Activated T-cell treated with anti-CD3 and anti-CD28 coated beads, Interleukin-2, amount 50 U/mL, for 24 hours (primary cell): ENCODE measurements around the gene RCCD1.

Experiments
- DNase-seq: peaks from one replicate; pipeline ENCODE4 v3.0.0-alpha.2; 2020
- H3K27ac Mint-ChIP-seq: 2 replicates; pipeline ENCODE4 v1.8.0; 2020; ENCODE audit warnings: mild to moderate bottlenecking, mixed read lengths
- H3K27me3 Mint-ChIP-seq: 2 replicates; pipeline ENCODE4 v1.8.0; 2020; ENCODE audit warnings: mixed read lengths
- H3K36me3 Mint-ChIP-seq: 2 replicates; pipeline ENCODE4 v1.8.0; 2020; ENCODE audit warnings: low read depth, mixed read lengths
- H3K4me1 Mint-ChIP-seq: 2 replicates; pipeline ENCODE4 v1.8.0; 2020; ENCODE audit warnings: low read depth, mixed read lengths
- H3K4me3 Mint-ChIP-seq: 2 replicates; pipeline ENCODE4 v1.8.0; 2020; ENCODE audit warnings: mild to moderate bottlenecking, moderate library complexity, mixed read lengths
- H3K9me3 Mint-ChIP-seq: 2 replicates; pipeline ENCODE4 v1.8.0; 2020; ENCODE audit warnings: mixed read lengths

RCCD1 gene

DNA sequence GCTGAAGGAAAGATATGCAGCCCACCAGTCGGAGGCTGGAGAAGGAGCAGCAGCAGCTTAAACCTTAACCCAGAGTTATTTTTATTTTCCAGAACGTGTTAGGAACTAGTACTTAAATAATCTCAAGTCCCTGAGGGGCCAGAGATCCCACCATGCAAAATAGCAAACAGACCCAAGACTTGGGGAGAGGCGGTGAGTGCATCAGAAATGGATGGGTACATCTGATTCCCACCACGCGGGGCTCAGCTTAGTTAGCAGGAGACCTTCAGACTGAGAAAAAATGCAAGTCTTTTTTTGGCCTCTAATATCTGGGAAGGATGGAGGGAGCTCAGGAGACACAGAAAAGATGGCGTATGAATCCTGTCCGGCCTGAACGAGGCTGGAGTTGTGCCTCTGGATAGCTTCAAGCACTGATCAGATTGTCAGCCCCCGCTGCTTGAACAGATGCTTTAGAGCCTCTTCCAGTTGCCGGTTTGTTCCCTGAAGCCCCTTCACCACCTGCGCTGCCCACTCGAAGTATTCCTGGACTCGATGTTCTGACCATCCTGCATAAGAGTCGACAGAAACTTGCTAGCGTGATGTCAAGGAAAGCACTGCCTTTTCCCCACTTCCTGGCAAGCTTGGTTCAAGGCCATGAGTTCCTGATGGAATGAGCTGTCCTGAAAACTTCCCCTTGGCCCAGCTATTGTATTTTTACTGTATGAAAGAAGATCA lies 23.7 kb upstream of the RCCD1 start:
- peak overlapping the region; percentile 97 for H3K4me3 Mint-ChIP-seq
- no peak for DNase-seq
- no peaks in the 10 kb centered on the region for H3K9me3 Mint-ChIP-seq
- H3K27ac Mint-ChIP-seq, result peak overlapping the region; percentile 99
- H3K36me3 Mint-ChIP-seq, result peaks cover 30% of the 10 kb centered on the region
- H3K4me1 Mint-ChIP-seq, result peaks cover 54% of the 10 kb centered on the region
- no peaks in the 10 kb centered on the region for H3K27me3 Mint-ChIP-seq

DNA sequence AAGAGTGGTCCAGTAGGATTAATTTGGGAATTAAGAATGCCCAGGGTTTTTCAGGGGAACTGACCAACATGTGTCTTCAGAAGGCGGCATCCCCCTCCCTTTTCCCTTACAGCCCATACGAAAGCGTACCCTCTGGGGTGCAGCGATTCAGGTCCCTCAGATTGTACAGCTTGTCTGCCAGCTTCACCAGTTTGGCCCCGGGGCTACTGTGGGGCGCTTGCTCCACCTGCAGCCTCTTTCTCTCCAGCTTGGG lies 23.2 kb upstream of the RCCD1 start:
- Mint-ChIP-seq H3K27me3 (no peaks in the 10 kb centered on the region), H3K4me1 (peaks cover 59% of the 10 kb centered on the region), H3K36me3 (peaks cover 34% of the 10 kb centered on the region), H3K9me3 (no peaks in the 10 kb centered on the region), H3K27ac (peak overlapping the region; percentile 99), H3K4me3 (peak overlapping the region; percentile 97)
- DNase-seq, result no peak

DNA sequence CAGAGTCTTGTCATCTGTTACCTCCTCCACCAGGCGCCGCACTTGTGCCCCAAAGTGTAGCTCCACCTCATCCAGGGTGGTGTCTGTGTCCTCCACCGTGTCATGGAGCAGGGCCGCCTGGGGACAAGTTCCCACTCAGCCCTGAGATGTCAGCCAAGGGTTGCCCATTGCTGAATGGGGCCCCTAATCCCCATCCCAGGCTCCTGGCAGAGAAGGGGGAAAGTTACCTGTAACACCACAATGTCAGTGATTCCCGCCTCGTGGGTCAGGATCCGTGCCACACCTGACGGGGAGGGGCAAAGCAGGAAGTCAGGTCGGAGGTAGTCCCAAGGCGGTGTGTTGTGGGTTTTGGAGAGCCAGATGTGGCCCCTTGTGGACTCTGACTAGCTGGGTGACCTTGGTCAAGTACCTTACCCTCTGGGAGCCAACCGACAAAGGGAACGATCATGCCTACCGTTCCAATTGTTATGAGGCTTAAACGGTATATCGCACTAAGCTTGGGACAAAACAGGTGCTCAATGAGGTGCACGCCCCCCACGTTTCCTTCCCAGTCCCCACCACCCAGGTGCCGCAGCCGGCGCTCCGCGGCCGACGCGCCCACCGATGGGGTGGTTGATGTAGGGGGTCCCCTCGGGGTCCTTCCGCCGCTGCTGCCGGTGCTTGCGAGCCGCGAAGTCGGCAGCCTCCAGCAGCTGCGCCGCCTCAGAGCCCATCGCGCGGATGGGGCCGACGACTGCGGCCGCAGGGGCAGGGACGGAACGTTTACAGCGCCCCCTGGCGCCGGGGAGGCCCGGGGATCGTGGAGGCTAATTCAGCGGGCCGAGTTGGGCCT lies 22.6 kb upstream of the RCCD1 start, which contains the start of gene HDDC3:
HDDC3 (minus strand) TSS at position 722 of the 832 bp plus-strand sequence; CDS start at position 713, 9 bp downstream.
- Mint-ChIP-seq H3K36me3 (peaks cover 40% of the 10 kb centered on the region), H3K4me1 (peaks cover 65% of the 10 kb centered on the region), H3K27me3 (no peaks in the 10 kb centered on the region), H3K9me3 (no peaks in the 10 kb centered on the region), H3K27ac (peak within 1 kb of the TSS; percentile 99), H3K4me3 (peak within 1 kb of the TSS; percentile 97)
- DNase-seq, result peak; percentile 96

DNA sequence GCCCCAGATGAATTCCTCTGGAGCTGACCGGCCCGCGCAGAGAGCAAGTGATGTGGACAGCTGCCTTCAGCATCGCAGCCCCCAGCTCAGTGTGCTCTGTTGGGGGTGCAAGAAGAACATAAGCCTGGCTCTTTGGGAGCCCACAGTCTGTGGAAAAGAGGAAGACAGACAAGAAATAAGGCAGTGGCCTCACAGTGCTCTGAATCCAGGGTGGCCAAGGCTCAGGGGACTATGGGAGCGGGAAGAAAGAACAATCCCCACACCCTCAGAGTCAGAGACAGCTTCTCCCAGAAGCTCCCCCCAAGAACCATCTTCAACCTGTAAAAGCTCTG lies 22.1 kb upstream of the RCCD1 start:
- Mint-ChIP-seq H3K27me3 (no peaks in the 10 kb centered on the region), H3K9me3 (no peaks in the 10 kb centered on the region), H3K4me3 (peak overlapping the region; percentile 97), H3K27ac (peak overlapping the region; percentile 99), H3K36me3 (peaks cover 41% of the 10 kb centered on the region), H3K4me1 (peaks cover 66% of the 10 kb centered on the region)
- no peak for DNase-seq

DNA sequence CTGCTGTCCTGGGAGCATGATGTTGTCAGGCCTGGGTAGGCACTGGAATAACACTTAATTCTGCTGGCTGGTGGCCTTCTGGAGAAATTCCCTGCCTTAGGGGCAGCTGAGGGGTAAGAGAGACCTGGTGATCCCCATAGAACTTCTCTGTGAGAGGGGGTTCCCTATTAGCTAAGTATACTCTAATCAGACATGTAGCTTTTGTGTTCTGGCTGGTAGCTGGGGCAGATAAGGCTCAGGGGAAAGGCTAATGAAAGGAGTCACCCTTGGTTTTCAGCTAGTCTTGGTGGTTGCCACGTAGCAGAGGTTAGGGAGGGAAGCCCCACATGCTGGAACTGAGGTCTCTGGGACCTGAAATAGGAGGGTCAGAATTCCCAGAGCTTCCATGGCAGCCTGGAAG lies 21.4 kb upstream of the RCCD1 start:
- DNase-seq, result no peak
- H3K4me1 Mint-ChIP-seq, result peaks cover 65% of the 10 kb centered on the region
- peaks cover 47% of the 10 kb centered on the region for H3K36me3 Mint-ChIP-seq
- no peaks in the 10 kb centered on the region for H3K9me3 Mint-ChIP-seq
- H3K4me3 Mint-ChIP-seq, result no peak overlapping the region
- peak overlapping the region; percentile 99 for H3K27ac Mint-ChIP-seq
- H3K27me3 Mint-ChIP-seq, result no peaks in the 10 kb centered on the region

DNA sequence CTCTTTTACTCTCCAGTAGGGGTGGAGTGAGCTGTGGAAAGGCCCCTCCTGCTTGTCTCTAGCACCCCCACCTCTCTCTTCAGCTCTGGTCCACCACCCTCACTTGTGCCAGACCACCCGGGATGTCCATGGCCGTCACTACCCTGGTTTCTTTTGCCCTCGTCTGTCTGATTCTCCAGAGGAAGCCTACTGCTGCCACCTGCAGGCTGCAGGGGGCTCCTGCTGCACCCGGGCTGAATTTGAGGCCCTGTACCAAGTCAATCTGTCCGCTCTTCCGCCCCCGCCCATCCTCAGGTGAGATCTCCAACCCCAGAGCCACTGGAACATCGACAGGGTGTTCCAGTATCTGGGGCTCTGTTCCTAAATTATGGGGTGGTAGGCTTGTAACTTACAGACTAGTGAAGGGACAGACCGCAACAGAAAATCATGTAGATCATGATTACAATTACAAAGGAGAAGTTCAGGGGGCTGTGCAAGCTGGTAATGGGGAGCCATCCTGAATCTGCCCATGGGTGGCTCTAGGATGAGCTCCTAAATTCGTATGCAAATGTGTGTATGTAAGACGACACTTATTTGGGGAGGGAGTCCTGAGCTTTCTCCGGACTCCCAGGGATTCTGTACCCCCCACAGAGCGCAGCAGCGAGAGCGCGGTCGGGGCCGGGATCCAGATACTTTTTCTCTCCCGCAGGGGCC lies 20.3 kb upstream of the RCCD1 start:
- Mint-ChIP-seq H3K36me3 (peaks cover 53% of the 10 kb centered on the region), H3K4me1 (peaks cover 59% of the 10 kb centered on the region), H3K9me3 (no peaks in the 10 kb centered on the region), H3K27me3 (no peaks in the 10 kb centered on the region), H3K27ac (peak overlapping the region; percentile 96), H3K4me3 (peak overlapping the region; percentile 88)
- peak; percentile 89 for DNase-seq

DNA sequence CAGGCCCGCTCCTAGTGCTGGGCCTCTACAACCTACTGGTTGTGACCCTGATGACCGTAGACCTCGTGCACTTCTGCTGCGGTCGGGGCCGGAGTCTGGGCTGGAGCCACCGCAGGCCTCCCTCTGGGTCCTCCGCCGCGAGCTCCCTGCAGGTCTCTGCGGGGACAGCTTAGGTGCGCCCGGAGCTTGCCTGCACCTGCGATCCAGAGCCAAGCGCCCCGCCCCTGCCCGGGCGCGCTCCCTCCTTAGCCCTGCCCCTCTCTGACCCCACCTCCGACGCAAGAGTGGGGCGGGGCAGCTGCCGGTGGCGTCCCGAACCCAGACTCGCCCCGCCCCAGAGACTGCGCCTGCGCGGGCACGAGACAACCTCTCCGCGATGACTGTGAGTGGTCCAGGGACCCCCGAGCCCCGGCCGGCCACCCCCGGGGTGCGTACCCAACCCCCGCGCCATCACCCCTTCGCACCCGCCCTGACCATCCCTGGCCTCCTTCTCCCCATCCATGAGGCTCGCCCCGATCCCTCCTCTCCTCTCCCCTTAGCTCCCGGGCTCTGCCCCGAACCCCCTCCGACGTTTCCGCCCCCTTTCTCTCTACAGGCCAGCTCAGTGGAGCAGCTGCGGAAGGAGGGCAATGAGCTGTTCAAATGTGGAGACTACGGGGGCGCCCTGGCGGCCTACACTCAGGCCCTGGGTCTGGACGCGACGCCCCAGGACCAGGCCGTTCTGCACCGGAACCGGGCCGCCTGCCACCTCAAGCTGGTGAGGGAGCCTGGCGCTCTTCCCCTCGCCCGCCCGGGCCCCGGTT lies 19.5 kb upstream of the RCCD1 start, which contains the start of gene UNC45A:
UNC45A (plus strand) TSS at position 337 of the 803 bp plus-strand sequence; CDS start at position 377, 40 bp downstream.
- peaks cover 54% of the 10 kb centered on the region for H3K4me1 Mint-ChIP-seq
- DNase-seq, result peak; percentile 99
- H3K36me3 Mint-ChIP-seq, result peaks cover 53% of the 10 kb centered on the region
- no peaks in the 10 kb centered on the region for H3K27me3 Mint-ChIP-seq
- no peaks in the 10 kb centered on the region for H3K9me3 Mint-ChIP-seq
- H3K27ac Mint-ChIP-seq, result peak within 1 kb of the TSS; percentile 96
- peak within 1 kb of the TSS; percentile 88 for H3K4me3 Mint-ChIP-seq

DNA sequence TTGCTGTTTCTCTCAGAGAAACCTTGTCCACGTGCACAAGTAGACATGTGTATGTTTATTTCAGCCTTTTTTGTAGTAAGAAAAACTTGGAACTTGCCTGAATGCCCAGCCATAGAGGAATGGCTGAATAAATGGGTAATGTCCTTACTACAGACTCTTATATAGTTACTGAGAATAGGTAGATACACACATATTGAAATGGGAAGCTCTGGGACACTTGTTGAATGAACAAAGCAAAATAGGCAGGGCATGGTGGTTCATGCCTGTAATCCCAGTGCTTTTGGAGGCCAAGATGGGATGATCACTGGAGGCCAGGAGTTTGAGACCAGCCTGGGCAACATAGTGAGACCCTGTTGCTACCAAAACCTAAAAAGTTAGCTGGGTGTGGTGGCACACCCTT lies 17.9 kb upstream of the RCCD1 start:
- Mint-ChIP-seq H3K27ac (peak overlapping the region; percentile 96), H3K4me3 (peak overlapping the region; percentile 88), H3K4me1 (peaks cover 40% of the 10 kb centered on the region), H3K9me3 (no peaks in the 10 kb centered on the region), H3K27me3 (no peaks in the 10 kb centered on the region), H3K36me3 (peaks cover 55% of the 10 kb centered on the region)
- DNase-seq, result no peak

DNA sequence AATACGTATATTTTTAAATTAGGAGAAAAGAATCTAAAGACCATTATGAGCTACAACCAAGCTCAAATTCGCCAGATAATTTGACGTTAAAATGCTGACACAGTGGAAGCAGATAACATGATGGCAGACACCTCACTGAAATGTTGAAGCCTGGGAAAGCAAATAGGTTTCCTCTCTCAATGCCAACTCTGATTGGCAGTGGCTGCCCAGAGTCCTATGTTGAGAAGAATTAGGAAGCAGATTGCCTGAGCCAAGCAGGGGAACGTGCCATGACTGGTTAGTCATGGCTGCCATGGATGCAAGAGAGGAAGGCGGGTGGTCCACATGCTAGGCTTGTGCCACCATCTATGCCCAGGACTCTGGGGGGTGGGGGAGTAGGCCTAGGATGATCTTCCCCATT lies 16.4 kb upstream of the RCCD1 start:
- peaks cover 68% of the 10 kb centered on the region for H3K36me3 Mint-ChIP-seq
- no peak overlapping the region for H3K4me3 Mint-ChIP-seq
- peaks cover 33% of the 10 kb centered on the region for H3K4me1 Mint-ChIP-seq
- no peaks in the 10 kb centered on the region for H3K9me3 Mint-ChIP-seq
- no peaks in the 10 kb centered on the region for H3K27me3 Mint-ChIP-seq
- no peak overlapping the region for H3K27ac Mint-ChIP-seq
- DNase-seq, result no peak

DNA sequence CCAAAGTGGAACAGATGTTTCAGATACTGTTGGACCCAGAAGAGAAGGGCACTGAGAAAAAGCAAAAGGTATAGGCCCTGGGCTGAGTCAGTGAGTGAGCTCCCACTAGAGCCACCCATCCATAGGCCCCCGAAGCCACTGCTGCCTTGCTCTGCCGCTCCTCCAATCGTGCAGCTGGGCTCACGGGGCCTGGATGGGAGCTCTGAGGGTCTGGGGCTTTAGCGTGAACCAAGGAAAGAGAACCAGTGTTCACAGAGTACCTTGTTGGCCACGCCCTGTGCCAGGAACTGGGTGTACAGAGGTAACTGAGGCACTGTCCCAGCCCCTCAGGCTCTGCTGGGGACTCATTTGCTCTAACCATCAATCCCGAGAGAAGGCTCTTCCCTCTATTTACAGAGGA lies 14.9 kb upstream of the RCCD1 start:
- no peak for DNase-seq
- Mint-ChIP-seq H3K4me3 (no peak overlapping the region), H3K36me3 (peaks cover 83% of the 10 kb centered on the region), H3K9me3 (no peaks in the 10 kb centered on the region), H3K27me3 (no peaks in the 10 kb centered on the region), H3K27ac (no peak overlapping the region), H3K4me1 (peaks cover 19% of the 10 kb centered on the region)

DNA sequence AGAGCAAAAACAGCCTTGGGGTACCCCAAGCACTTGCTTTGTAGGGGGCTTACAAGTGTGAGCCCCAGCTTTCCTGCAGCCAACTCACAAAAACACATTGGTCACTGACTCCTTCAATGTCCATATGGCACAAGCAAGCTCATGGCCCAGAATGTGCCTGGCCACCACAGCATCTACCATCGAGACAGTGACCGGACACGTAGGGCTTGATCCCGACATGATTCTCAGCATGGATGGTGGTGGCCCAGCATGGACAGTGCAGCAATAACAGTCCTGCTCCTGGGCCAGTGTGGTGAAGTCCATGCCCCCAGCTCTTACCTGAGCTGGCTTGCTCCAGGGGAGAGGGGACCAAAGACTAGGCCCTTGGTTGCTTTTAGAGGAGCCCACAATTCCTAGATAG lies 13.6 kb upstream of the RCCD1 start:
- Mint-ChIP-seq H3K27me3 (no peaks in the 10 kb centered on the region), H3K4me3 (no peak overlapping the region), H3K27ac (no peak overlapping the region), H3K4me1 (peaks cover 11% of the 10 kb centered on the region), H3K9me3 (no peaks in the 10 kb centered on the region), H3K36me3 (peaks cover 86% of the 10 kb centered on the region)
- DNase-seq, result no peak

DNA sequence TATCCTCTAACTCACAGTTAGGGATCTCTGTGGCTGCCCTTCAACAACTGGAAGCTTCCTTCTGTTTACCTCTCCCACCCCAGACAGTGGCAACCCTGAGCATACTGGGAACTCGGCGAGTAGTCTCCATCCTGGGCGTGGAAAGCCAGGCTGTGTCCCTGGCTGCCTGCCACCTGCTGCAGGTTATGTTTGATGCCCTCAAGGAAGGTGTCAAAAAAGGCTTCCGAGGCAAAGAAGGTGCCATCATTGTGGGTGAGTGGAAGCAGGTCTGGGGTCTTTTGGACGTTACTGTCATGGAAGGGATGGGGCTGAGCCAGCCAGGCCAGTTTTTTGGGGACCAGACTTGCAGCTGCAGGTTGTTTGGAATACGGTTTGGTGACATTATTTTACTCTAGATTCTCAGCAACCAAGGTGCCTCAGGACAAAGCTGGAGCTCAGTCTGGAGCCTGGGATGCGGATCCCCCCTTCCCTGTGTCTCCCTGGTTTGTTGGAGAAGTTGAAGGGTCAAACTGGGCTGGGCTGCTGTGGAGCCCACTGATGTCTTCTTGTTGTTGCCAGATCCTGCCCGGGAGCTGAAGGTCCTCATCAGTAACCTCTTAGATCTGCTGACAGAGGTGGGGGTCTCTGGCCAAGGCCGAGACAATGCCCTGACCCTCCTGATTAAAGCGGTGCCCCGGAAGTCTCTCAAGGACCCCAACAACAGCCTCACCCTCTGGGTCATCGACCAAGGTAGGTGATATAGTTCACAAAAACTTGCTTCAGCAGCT lies 12.1 kb upstream of the RCCD1 start:
- H3K27ac Mint-ChIP-seq, result no peak overlapping the region
- H3K36me3 Mint-ChIP-seq, result peaks cover 90% of the 10 kb centered on the region
- H3K9me3 Mint-ChIP-seq, result no peaks in the 10 kb centered on the region
- no peaks in the 10 kb centered on the region for H3K4me1 Mint-ChIP-seq
- H3K4me3 Mint-ChIP-seq, result no peak overlapping the region
- no peaks in the 10 kb centered on the region for H3K27me3 Mint-ChIP-seq
- DNase-seq, result no peak

DNA sequence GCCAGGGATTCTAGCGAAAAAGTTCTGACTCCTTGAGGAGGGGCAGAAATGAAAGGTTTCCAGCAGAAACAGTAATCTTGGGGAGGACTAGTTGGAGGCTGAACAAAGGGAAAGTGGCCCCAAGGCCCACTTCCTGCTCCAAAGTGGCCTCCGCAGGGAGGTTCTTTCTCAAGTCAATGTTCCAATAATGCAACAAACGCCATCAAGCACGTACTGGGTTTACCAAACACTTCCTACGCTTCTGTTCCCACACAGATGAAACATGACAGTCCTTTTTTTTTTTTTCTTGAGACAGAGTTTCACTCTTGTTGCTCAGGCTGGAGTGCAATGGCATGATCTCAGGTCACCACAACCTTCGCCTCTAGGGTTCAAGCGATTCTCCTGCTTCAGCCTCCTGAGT lies 9.6 kb upstream of the RCCD1 start:
- H3K4me1 Mint-ChIP-seq, result no peaks in the 10 kb centered on the region
- H3K27ac Mint-ChIP-seq, result no peak overlapping the region
- H3K9me3 Mint-ChIP-seq, result no peaks in the 10 kb centered on the region
- DNase-seq, result no peak
- peaks cover 95% of the 10 kb centered on the region for H3K36me3 Mint-ChIP-seq
- H3K27me3 Mint-ChIP-seq, result no peaks in the 10 kb centered on the region
- H3K4me3 Mint-ChIP-seq, result no peak overlapping the region

DNA sequence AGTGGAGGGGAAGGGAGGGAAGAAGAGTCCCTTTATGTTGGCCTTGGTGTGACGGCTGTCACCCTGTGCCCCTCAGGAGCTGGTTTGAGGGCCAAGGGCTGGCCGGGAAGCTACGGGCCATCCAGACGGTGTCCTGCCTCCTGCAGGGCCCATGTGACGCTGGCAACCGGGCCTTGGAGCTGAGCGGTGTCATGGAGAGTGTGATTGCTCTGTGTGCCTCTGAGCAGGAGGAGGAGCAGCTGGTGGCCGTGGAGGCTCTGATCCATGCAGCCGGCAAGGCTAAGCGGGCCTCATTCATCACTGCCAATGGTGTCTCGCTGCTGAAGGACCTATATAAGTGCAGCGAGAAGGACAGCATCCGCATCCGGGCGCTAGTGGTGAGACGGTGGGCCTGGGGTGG lies 8.1 kb upstream of the RCCD1 start:
- H3K27me3 Mint-ChIP-seq, result no peaks in the 10 kb centered on the region

More for the DNA sequence above, 8.1 kb upstream of the RCCD1 start:
- Mint-ChIP-seq H3K9me3 (no peaks in the 10 kb centered on the region), H3K4me3 (no peak overlapping the region), H3K36me3 (peaks cover 95% of the 10 kb centered on the region), H3K27ac (no peak overlapping the region), H3K4me1 (no peaks in the 10 kb centered on the region)
- no peak for DNase-seq
